CD4-positive, CD25-positive, alpha-beta regulatory T cell (primary cell): ENCODE data around the gene C1QTNF7. TPM values are rescaled to one million over a fixed set of nuclear protein-coding genes. Genes with fewer than 3 reads are reported as not detected.

Experiments
- ATAC-seq, 2 donors: fragments of 150-1000 bp; cut with Tn5 transposase; one replicate each; pipeline ENCODE4 v1.10.0; 2021; ENCODE audit warnings: low read depth in 2 of 2, moderate number of reproducible peaks in 2 of 2, moderate library complexity in 1 of 2
- DNase-seq, 3 donors: peaks; one replicate each; pipeline versions ENCODE4 v3.0.0 to v3.0.0-alpha.2; 2012 to 2022; ENCODE audit warnings: mixed read lengths in 1 of 3
- H3K27ac ChIP-seq: one replicate; pipeline ENCODE4 v1.7.0; 2013; ENCODE audit warnings: mild to moderate bottlenecking, low read length; ENCODE audit not compliant: insufficient read depth, poor library complexity, severe bottlenecking
- H3K27me3 ChIP-seq: one replicate; pipeline ENCODE4 v1.7.0; 2013; ENCODE audit warnings: low read length; ENCODE audit not compliant: control insufficient read depth, insufficient read depth
- H3K36me3 ChIP-seq: one replicate; pipeline ENCODE4 v1.7.0; 2013; ENCODE audit warnings: mild to moderate bottlenecking, low read length, moderate library complexity; ENCODE audit not compliant: control insufficient read depth, insufficient read depth
- H3K4me1 ChIP-seq: 2 replicates; pipeline ENCODE4 v1.7.0; 2013; ENCODE audit warnings: mild to moderate bottlenecking, low read length; ENCODE audit not compliant: insufficient read depth, control insufficient read depth, poor library complexity, severe bottlenecking
- H3K4me3 ChIP-seq: one replicate; pipeline ENCODE4 v1.7.0; 2013; ENCODE audit warnings: low read depth, mild to moderate bottlenecking, low read length, moderate library complexity
- H3K9me3 ChIP-seq, 2 experiments: 1 replicate in 1 of 2; 2 replicates in 1 of 2; pipeline ENCODE4 v1.7.0; 2013; ENCODE audit warnings: low read length in 2 of 2, mild to moderate bottlenecking in 1 of 2, moderate library complexity in 1 of 2; ENCODE audit not compliant: control insufficient read depth in 2 of 2
- H3K27ac Mint-ChIP-seq, 3 donors: one replicate each; pipeline ENCODE4 v1.8.0; 2020 to 2022; ENCODE audit warnings: mild to moderate bottlenecking in 3 of 3, mixed read lengths in 3 of 3, moderate library complexity in 2 of 3
- H3K27me3 Mint-ChIP-seq: one replicate; pipeline ENCODE4 v1.8.0; 2022; ENCODE audit warnings: mild to moderate bottlenecking, mixed read lengths
- H3K36me3 Mint-ChIP-seq: one replicate; pipeline ENCODE4 v1.8.0; 2020; ENCODE audit warnings: mixed read lengths
- H3K4me1 Mint-ChIP-seq, 4 donors: one replicate each; pipeline ENCODE4 v1.8.0; 2020 to 2022; ENCODE audit warnings: mixed read lengths in 4 of 4, mild to moderate bottlenecking in 1 of 4
- H3K4me3 Mint-ChIP-seq, 4 donors: one replicate each; pipeline ENCODE4 v1.8.0; 2020 to 2022; ENCODE audit warnings: mild to moderate bottlenecking in 4 of 4, mixed read lengths in 4 of 4, moderate library complexity in 3 of 4
- H3K9me3 Mint-ChIP-seq, 7 donors: one replicate each; pipeline ENCODE4 v1.8.0; 2020 to 2022; ENCODE audit warnings: mixed read lengths in 7 of 7, mild to moderate bottlenecking in 3 of 7, moderate library complexity in 2 of 7
- polyA plus RNA-seq, 4 donors: library from polyadenylated mRNA; unstranded; fragments of 300-500 nt; fragmentation: Illumina TruSeq; gene quantifications; one replicate each; pipeline ENCODE4 v1.2.3, GENCODE V29; 2021
- total RNA-seq: library from RNA; stranded (reverse); gene quantifications from one replicate; pipeline ENCODE4 v1.2.3, GENCODE V29; 2022

C1QTNF7 gene
- total and polyA plus RNA-seq, 5 donors from 2014 or later = not detected

DNA sequence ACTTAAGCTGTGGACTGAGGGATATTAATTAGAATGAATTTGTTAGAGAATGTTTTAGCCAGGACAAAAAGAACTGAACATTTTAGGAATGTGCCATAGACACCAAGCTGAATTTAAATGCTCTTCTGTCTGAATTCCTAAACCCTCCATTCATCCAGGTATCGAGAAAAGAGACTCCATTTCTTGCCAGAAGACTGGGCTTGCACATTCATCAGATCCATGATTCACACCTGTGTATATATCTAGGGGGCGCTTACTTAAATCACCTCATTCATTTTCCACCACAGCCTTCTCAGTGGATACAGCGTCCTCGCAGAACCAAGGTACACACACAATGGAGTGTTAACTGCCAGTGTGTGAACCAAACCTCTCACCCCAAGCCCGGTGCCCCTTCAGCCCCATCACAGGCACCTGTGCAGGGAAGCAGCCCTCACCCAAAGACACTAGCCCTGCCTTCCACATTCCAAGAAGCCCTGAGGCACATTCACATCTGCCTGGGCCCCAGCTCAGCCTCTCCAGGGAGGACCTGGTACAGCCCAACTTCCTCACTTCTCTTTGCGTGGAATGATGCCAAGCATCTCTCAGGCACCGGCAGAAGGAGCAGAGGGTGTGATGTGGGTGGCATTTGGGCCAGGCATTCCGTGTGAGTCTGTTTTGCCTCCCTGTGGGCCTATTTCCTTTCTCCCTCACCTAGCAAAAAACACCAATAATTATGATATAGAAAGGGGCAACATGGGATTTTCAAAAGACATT lies 35.6 kb upstream of the C1QTNF7 start:
- DNase-seq (no peak), ATAC-seq (no peak)
- Mint-ChIP-seq H3K4me1 (peaks cover 0 to 2% (median 0%) of the 10 kb centered on the region in 4 donors), H3K27me3 (no peaks in the 10 kb centered on the region), H3K36me3 (no peaks in the 10 kb centered on the region), H3K27ac (no peak overlapping the region), H3K9me3 (peaks cover 0 to 1% (median 0%) of the 10 kb centered on the region in 7 donors), H3K4me3 (no peak overlapping the region)
- no peaks in the 10 kb centered on the region for H3K9me3 ChIP-seq
- H3K4me1 ChIP-seq = no peaks in the 10 kb centered on the region
- H3K36me3 ChIP-seq = no peaks in the 10 kb centered on the region
- no peak overlapping the region for H3K27ac ChIP-seq
- no peak overlapping the region for H3K4me3 ChIP-seq
- H3K27me3 ChIP-seq = no peaks in the 10 kb centered on the region

- H3K36me3 Mint-ChIP-seq = no peaks in the 10 kb centered on the region
- ATAC-seq = no peak
- no peak overlapping the region for H3K27ac Mint-ChIP-seq
- Histone ChIP-seq H3K27ac (no peak overlapping the region), H3K4me1 (peaks cover under 1% of the 10 kb centered on the region), H3K4me3 (no peak overlapping the region), H3K36me3 (no peaks in the 10 kb centered on the region), H3K27me3 (no peaks in the 10 kb centered on the region), H3K9me3 (no peaks in the 10 kb centered on the region)
- no peak overlapping the region for H3K4me3 Mint-ChIP-seq
- peaks cover 0 to 1% (median 0%) of the 10 kb centered on the region in 7 donors for H3K9me3 Mint-ChIP-seq
- no peaks in the 10 kb centered on the region for H3K27me3 Mint-ChIP-seq
- no peak for DNase-seq
- peaks cover 0 to 10% (median 3%) of the 10 kb centered on the region in 4 donors for H3K4me1 Mint-ChIP-seq
These were observed 32.5 kb upstream of the C1QTNF7 start for GRCh38 chr4:15395311-15395710.

DNA sequence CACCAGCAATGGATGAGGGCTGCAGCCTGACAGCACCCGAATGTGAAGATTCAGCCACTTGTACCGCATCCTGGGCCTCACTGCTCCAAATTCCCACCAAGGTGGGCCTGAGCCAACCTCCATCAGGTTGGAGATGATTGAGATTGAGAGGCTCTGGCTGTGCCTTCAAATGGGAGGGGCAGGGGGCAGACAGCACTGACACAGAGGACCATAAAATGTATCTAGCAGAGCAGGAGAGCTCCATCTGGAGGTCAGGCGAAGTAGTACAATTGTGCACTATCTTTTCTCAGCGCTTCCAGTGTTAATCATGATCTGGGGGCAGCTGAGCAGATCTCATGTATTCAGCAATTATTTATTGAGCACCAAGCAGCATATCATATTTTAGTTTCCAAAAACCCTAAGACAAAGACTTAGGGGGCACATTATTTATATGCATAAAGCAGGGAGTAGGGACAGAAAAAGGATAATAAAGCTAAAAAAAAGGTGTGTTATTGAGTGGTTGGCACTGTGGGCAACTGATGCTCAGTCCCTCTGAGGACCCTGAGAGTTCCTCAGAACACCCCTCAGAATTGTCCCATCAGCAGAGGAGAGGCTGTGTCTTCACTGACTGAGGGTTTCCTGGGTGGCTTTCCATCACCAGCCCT lies 31.6 kb upstream of the C1QTNF7 start:
- Histone ChIP-seq H3K27ac (no peak overlapping the region), H3K9me3 (no peaks in the 10 kb centered on the region), H3K36me3 (no peaks in the 10 kb centered on the region), H3K27me3 (no peaks in the 10 kb centered on the region), H3K4me1 (peaks cover 10% of the 10 kb centered on the region), H3K4me3 (no peak overlapping the region)
- H3K4me3 Mint-ChIP-seq = no peak overlapping the region
- H3K27ac Mint-ChIP-seq = no peak overlapping the region
- DNase-seq = peak; percentile 4 to 69 (median 38)
- no peaks in the 10 kb centered on the region for H3K27me3 Mint-ChIP-seq
- peak; percentile 37 to 56 for ATAC-seq
- H3K9me3 Mint-ChIP-seq = no peaks in the 10 kb centered on the region
- H3K36me3 Mint-ChIP-seq = no peaks in the 10 kb centered on the region
- H3K4me1 Mint-ChIP-seq = peaks cover 7 to 20% (median 11%) of the 10 kb centered on the region in 4 donors

GRCh38 chr4:15398001-15398400 lies 29.8 kb upstream of the C1QTNF7 start:
- peaks cover 4% of the 10 kb centered on the region for H3K27me3 Mint-ChIP-seq
- no peak for ATAC-seq

DNA sequence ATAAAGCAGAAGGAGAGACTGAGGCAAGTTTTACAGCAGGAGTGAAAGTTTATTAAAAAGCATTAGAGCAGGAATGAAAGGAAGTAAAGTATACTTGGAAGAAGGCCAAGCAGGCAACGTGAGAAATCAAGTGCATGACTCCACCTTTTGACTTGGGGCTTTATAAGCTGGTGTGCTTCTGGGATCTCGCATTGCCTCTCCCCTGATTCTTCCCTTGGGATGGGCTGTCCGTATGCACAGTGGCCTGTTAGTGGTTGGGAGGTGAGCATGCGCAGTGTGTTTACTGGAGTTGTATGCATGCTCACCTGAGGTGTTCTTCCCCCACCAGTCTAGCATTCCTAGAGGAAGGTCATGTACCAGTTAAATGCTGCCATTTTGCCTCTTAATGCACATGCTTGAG lies 29.1 kb upstream of the C1QTNF7 start:
- DNase-seq (no peak), ATAC-seq (no peak)
- Mint-ChIP-seq H3K4me1 (peaks cover 7 to 37% (median 19%) of the 10 kb centered on the region in 4 donors), H3K4me3 (no peak overlapping the region), H3K27me3 (peaks cover 4% of the 10 kb centered on the region), H3K9me3 (no peaks in the 10 kb centered on the region), H3K27ac (peak overlapping the region in 1 of 3 donors; percentile 27), H3K36me3 (no peaks in the 10 kb centered on the region)
- Histone ChIP-seq H3K27ac (no peak overlapping the region), H3K4me3 (no peak overlapping the region), H3K27me3 (no peaks in the 10 kb centered on the region), H3K36me3 (no peaks in the 10 kb centered on the region), H3K4me1 (peaks cover 16% of the 10 kb centered on the region), H3K9me3 (no peaks in the 10 kb centered on the region)

More at GRCh38 chr4:15398001-15398400, 29.8 kb upstream of the C1QTNF7 start:
- H3K9me3 Mint-ChIP-seq = no peaks in the 10 kb centered on the region
- H3K9me3 ChIP-seq = no peaks in the 10 kb centered on the region
- no peaks in the 10 kb centered on the region for H3K36me3 ChIP-seq
- DNase-seq = no peak
- no peak overlapping the region for H3K27ac ChIP-seq
- H3K4me3 ChIP-seq = no peak overlapping the region
- peaks cover 16% of the 10 kb centered on the region for H3K4me1 ChIP-seq
- no peaks in the 10 kb centered on the region for H3K27me3 ChIP-seq
- H3K4me3 Mint-ChIP-seq = no peak overlapping the region
- H3K36me3 Mint-ChIP-seq = no peaks in the 10 kb centered on the region
- H3K4me1 Mint-ChIP-seq = peaks cover 7 to 32% (median 19%) of the 10 kb centered on the region in 4 donors
- no peak overlapping the region for H3K27ac Mint-ChIP-seq

- Histone ChIP-seq H3K9me3 (no peaks in the 10 kb centered on the region), H3K4me1 (peaks cover 16% of the 10 kb centered on the region), H3K27ac (no peak overlapping the region), H3K4me3 (no peak overlapping the region), H3K27me3 (no peaks in the 10 kb centered on the region), H3K36me3 (no peaks in the 10 kb centered on the region)
- H3K4me3 Mint-ChIP-seq = no peak overlapping the region
- no peaks in the 10 kb centered on the region for H3K36me3 Mint-ChIP-seq
- H3K4me1 Mint-ChIP-seq = peaks cover 7 to 37% (median 19%) of the 10 kb centered on the region in 4 donors
- DNase-seq (no peak), ATAC-seq (no peak)
- H3K27ac Mint-ChIP-seq = peak overlapping the region; percentile 28 to 90 (median 72)
- H3K27me3 Mint-ChIP-seq = peaks cover 4% of the 10 kb centered on the region
- H3K9me3 Mint-ChIP-seq = no peaks in the 10 kb centered on the region
These were observed 27.6 kb upstream of the C1QTNF7 start for GRCh38 chr4:15400226-15400625.

- Mint-ChIP-seq H3K9me3 (no peaks in the 10 kb centered on the region), H3K27me3 (peaks cover 4% of the 10 kb centered on the region), H3K4me1 (peaks cover 7 to 37% (median 19%) of the 10 kb centered on the region in 4 donors), H3K4me3 (peak overlapping the region; percentile 42 to 81 (median 74)), H3K27ac (peak overlapping the region; percentile 28 to 90 (median 72)), H3K36me3 (no peaks in the 10 kb centered on the region)
- ATAC-seq (peak; percentile 64 to 78), DNase-seq (peak in 2 of 3 donors; percentile 11 to 77)
- H3K9me3 ChIP-seq = no peaks in the 10 kb centered on the region
- peak overlapping the region; percentile 20 for H3K4me3 ChIP-seq
- H3K36me3 ChIP-seq = no peaks in the 10 kb centered on the region
- no peaks in the 10 kb centered on the region for H3K27me3 ChIP-seq
- no peak overlapping the region for H3K27ac ChIP-seq
- H3K4me1 ChIP-seq = peaks cover 16% of the 10 kb centered on the region
These were observed 26.7 kb upstream of the C1QTNF7 start for GRCh38 chr4:15400981-15401671.
